Subcutaneous adipose tissue (tissue), 4 donors: ENCODE data around the gene ARG2. TPM values are rescaled to one million over a fixed set of nuclear protein-coding genes. Genes with fewer than 3 reads are reported as not detected.

Experiments
- total RNA-seq, 4 donors: library from RNA; depleted of rRNA; stranded (reverse); fragments of >200 nt; gene quantifications; one replicate each; pipeline ENCODE4 v1.1.0, GENCODE V29; 2016
- TF ChIP-seq, protein P1 (sequence below): fragments of 450-650 bp; IDR thresholded peaks from one replicate; pipeline ENCODE4 v1.5.1; 2016; ENCODE audit warnings: low read depth, mild to moderate bottlenecking, control low read depth, antibody characterized with exemption, moderate library complexity

ARG2 gene
- total RNA-seq, 4 donors from 2014 or later, result 2.0 to 4.1 (median 3.3) TPM

DNA sequence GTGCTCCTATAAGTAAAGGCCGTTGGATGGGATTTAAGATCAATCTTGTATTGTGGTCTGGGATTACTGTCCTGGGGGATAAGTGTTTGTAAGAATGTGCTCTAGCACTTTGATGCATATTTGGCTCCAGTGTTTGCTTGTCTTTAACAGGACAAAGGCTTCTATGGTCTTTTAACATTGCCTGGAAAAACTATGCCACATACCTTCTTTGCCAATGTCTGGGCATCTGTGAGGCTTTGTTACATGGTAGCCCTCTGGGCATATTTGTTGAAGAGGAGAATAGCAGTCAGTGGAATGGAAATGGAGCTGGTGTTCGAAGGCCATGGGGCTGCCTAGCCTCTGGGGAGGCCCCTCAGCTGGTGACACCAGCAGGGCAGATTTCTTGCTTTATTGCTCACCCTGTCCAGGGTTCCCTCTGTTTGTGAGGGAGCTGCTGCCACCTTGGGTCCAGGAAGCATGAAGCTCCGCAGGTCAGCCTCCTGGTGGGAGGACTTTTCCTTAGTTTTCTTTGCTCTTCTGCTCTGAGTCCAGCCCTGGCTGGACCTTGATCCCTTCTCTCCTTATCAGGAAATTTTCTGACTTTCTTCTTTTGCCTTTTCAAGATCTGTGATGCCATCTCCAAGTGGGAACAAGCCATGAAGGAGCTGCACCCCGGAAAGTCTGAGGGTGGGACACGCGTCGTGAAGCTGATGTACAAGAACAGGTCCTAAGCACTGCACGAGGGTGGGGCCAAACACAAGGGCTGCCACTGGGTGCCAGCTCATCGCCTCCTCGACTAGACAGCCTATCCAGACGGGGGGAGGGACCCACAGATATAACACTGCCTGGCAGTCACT lies 39.2 kb upstream of the ARG2 start:
- TF ChIP-seq, protein P1, sequence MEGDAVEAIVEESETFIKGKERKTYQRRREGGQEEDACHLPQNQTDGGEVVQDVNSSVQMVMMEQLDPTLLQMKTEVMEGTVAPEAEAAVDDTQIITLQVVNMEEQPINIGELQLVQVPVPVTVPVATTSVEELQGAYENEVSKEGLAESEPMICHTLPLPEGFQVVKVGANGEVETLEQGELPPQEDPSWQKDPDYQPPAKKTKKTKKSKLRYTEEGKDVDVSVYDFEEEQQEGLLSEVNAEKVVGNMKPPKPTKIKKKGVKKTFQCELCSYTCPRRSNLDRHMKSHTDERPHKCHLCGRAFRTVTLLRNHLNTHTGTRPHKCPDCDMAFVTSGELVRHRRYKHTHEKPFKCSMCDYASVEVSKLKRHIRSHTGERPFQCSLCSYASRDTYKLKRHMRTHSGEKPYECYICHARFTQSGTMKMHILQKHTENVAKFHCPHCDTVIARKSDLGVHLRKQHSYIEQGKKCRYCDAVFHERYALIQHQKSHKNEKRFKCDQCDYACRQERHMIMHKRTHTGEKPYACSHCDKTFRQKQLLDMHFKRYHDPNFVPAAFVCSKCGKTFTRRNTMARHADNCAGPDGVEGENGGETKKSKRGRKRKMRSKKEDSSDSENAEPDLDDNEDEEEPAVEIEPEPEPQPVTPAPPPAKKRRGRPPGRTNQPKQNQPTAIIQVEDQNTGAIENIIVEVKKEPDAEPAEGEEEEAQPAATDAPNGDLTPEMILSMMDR, result no peak

DNA sequence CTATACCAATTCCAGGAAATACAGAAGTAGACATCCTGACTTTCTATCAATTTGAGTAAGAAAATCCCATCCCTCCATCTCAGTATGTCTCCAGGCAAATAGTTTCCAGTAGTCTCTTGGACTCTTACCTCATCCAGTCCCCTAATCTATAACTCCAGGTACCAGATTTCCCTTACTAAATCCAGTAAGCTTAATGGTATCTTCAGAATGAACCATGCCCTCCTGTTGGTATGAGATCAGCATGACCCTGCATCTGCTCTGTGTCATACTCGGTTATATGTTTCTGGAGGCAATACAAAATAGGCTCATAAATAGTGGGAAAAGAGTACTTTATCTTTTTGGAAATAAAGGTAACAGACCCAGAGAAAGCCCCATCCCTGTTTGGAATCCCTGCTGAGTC lies 38.1 kb upstream of the ARG2 start:
- TF ChIP-seq, protein P1, result no peak

DNA sequence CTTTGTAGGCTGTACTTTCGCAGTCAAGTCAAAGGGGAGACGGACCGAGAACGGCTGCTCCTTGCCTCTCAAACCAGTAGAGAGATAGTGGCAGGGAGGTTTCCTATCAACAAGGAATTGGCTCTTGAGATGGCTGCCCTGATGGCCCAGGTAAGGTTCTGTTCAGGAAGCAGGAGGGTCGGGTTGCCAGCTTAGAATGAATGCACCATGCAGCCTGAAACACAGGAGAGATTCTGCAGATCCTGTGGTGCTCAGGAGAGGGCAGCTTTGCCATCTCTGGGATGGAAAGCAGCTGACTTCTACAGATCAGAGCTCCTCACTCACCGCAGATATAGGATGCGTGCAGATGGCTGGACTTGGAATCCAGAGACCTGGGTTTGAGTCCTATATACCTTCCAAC lies 37.7 kb upstream of the ARG2 start:
- TF ChIP-seq, protein P1, result no peak

DNA sequence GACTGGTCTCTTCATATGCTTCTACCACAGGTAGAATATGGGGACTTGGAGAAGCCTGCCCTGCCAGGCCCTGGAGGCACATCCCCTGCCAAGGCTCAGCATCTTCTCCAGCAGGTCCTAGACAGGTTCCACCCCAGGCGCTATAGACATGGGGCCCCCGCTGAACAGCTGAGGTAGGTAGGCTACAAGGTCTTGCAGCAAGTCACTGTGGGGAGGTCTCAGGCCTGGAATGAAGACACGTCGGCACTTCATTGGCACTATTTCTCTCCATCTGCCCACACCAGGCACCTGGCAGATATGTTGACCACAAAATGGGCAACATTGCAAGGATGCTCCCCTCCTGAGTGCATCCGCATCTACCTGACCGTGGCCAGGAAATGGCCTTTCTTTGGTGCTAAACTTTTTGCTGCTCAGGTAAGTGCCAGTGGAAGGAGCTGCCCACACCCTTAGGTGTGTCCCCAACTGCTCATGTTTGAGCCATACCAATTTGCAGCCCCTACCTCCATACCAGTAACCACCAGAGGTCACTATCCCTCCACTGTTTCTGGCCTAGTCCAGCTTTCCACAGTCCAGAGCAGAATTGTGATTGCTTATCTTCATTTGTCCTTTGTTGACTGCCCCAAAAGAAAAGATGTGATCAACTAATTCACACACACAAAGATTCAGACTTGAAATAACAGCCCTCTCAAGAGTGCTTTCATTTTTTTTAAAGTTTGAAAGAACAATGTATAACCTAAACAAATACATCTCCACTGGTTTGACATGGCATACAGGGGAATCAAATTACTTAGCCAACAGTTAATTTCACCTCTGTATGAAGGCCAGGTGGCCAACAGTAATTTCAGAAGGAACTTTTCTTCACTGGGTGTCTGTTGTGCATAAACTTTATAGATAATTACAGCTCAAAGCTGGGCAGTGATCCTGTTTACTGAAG lies 35.7 kb upstream of the ARG2 start:
- TF ChIP-seq, protein P1, result no peak

DNA sequence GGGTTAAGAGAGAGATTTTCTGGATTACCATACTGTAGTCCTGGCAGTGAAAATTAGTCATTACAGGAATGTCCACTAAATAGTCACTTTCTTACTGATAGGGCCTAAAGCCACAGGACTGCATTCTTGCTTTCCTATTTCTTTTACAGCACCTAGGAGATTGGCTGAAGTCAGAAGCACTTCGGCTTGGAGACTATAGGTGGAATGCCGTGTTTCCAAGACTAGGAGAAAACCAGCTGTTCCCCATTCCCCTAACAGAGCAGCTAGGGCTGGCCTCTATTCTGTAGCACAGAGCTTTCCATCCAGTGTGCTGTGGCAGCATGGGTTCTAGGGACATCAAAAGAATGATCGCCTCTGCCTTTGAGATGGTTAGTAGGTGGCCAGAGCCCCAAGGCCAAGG lies 34.7 kb upstream of the ARG2 start:
- TF ChIP-seq, protein P1, result no peak

DNA sequence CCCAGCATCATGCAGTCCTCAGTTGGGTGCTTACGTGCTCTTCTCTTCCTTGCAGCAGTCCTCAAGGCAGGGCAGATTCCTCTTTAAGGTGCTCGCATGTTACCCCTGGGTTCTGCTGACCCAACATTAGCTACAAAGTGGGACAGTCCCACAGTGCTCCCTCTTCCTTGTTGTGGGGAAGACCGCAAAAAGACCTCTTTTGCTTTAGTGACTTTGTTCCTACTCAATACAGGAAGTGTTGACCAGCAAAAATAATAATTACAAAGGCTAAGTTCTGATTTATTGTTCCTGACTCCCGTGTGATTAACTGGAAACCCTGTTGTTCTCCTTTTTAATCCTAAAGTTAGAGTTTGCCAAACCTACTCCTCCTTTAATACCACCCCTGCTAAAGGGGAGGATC lies 33.4 kb upstream of the ARG2 start:
- TF ChIP-seq, protein P1, result no peak

DNA sequence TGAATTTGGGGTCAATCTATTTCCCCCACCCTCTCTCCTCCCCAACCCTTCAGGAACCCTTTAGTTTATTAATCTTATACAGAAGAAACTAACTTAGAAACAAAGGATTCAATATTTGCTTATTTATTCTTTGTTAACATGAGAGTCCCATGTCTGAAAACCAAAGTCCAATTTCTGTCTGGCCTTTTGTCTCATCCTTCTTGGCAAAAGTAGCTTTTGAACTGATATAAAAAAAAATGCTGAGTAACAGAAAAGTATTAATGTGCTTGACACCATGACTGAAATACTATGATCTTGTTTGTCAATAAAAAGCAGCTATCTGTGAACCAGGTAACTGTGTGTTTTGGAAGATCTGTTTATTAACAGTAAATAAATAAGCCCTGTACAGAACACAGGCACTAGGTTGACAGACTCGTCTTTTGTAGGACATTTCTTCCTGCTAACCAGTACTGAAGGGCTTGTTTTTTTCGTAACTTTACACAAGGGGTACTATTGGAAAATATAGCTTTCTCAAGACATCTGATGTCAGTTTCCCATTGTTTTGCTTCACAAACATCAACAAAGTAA lies 30.4 kb upstream of the ARG2 start:
- TF ChIP-seq, protein P1, result no peak
